Daoy (cell line): Measurements from ENCODE around the gene FFAR3. TPM values are rescaled to one million over a fixed set of nuclear protein-coding genes. Genes with fewer than 3 reads are reported as not detected.
"Not testable (repeated sequence)": the region's sequence is repeated elsewhere in the genome, so short reads cannot be mapped to it uniquely, and the experiment has no call there.

Source experiments
- DNase-seq: peaks from one replicate; pipeline ENCODE4 v3.0.0-alpha.2; 2015; ENCODE audit warnings: low read depth
- total RNA-seq: library from RNA; depleted of rRNA; stranded (reverse); fragments of >200 nt; shearing (Covaris generic); gene quantifications from 2 replicates; pipeline ENCODE4 v1.2.3, GENCODE V29; 2014

Gene FFAR3
- total RNA-seq, 1 experiment from 2014 or later, result not detected

GRCh38 chr19:35350591-35350990 lies 7.7 kb upstream of the FFAR3 start:
- no peak for DNase-seq

GRCh38 chr19:35351411-35352176 lies 6.7 kb upstream of the FFAR3 start:
- no peak for DNase-seq

- no peak for DNase-seq
Measured at GRCh38 chr19:35352177-35352447, 6.1 kb upstream of the FFAR3 start.

GRCh38 chr19:35352448-35353304 lies 5.6 kb upstream of the FFAR3 start:
- peak; percentile 86 for DNase-seq

GRCh38 chr19:35353635-35354034 lies 4.6 kb upstream of the FFAR3 start:
- DNase-seq, result no peak

- DNase-seq, result no peak
Measured at GRCh38 chr19:35354898-35355297, 3.4 kb upstream of the FFAR3 start.

GRCh38 chr19:35355791-35356460 lies 2.3 kb upstream of the FFAR3 start:
- DNase-seq, result no peak

- not testable (repeated sequence) for DNase-seq
Measured at GRCh38 chr19:35358834-35359233, 574 bp downstream of the FFAR3 start.

GRCh38 chr19:35359395-35359794 lies 1.1 kb downstream of the FFAR3 start:
- not testable (repeated sequence) for DNase-seq

GRCh38 chr19:35360081-35360480 lies 1.8 kb downstream of the FFAR3 start:
- not testable (repeated sequence) for DNase-seq

- DNase-seq, result no peak
Measured at GRCh38 chr19:35360880-35361420, 2.7 kb downstream of the FFAR3 start.

- DNase-seq, result no peak
Measured at GRCh38 chr19:35362261-35363000, 4.2 kb downstream of the FFAR3 start.

- no peak for DNase-seq
Measured at GRCh38 chr19:35363001-35363590, 4.8 kb downstream of the FFAR3 start.

GRCh38 chr19:35363711-35364425 lies 5.6 kb downstream of the FFAR3 start:
- DNase-seq, result no peak

GRCh38 chr19:35365303-35365702 lies 7.0 kb downstream of the FFAR3 start:
- no peak for DNase-seq

GRCh38 chr19:35368378-35368777 lies 10.1 kb downstream of the FFAR3 start:
- DNase-seq, result no peak

- no peak for DNase-seq
Measured at GRCh38 chr19:35369522-35369921, 11.3 kb downstream of the FFAR3 start.

- DNase-seq, result no peak
Measured at GRCh38 chr19:35370722-35371121, 12.5 kb downstream of the FFAR3 start, which contains the start of gene GPR42. Gene GPR42, plus strand, starts transcription at chr19:35371068. Its CDS starts 292 bp downstream, at chr19:35371360.

- no peak for DNase-seq
Measured at GRCh38 chr19:35373492-35373891, 15.2 kb downstream of the FFAR3 start.

GRCh38 chr19:35374031-35374430 lies 15.8 kb downstream of the FFAR3 start:
- DNase-seq, result not testable (repeated sequence)
